Measurements from ENCODE around the gene SNX10.

DNA sequence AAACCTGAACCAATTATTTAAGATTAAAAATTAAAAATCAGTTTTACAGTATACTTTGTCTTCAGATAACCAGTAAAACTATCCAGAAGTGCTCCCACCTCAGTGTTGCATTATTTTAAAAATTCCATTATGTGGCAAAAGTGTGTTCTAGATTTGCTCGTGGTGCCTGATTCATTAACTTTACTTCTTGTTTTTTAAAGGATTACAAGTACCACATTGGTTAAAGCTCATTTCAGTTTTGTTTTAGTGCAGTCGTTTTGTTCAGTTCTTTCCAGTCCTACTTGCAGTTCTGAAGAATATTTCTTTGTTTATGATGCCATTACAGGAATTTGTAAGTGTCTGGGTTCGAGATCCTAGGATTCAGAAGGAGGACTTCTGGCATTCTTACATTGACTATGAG is 69.0 kb downstream of the SNX10 start:
- TF ChIP-seq, protein P1, sequence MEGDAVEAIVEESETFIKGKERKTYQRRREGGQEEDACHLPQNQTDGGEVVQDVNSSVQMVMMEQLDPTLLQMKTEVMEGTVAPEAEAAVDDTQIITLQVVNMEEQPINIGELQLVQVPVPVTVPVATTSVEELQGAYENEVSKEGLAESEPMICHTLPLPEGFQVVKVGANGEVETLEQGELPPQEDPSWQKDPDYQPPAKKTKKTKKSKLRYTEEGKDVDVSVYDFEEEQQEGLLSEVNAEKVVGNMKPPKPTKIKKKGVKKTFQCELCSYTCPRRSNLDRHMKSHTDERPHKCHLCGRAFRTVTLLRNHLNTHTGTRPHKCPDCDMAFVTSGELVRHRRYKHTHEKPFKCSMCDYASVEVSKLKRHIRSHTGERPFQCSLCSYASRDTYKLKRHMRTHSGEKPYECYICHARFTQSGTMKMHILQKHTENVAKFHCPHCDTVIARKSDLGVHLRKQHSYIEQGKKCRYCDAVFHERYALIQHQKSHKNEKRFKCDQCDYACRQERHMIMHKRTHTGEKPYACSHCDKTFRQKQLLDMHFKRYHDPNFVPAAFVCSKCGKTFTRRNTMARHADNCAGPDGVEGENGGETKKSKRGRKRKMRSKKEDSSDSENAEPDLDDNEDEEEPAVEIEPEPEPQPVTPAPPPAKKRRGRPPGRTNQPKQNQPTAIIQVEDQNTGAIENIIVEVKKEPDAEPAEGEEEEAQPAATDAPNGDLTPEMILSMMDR (conservative IDR thresholded peaks at IDR 0.05): no peak
- TF ChIP-seq ZFX (IDR thresholded peaks at IDR 0.05): no peak
